ENCODE measurements around the gene TRIP12.
"Not testable (repeated sequence)": the region's sequence is repeated elsewhere in the genome, so short reads cannot be mapped to it uniquely, and the experiment has no call there.

The TRIP12 gene

GRCh38 chr2:229726643-229727042 is 195.2 kb downstream of the TRIP12 start:
- in situ Hi-C loops (cut with HindIII; ENCODE audit: low sequenced_read_pairs): no loop called here

- in situ Hi-C loops (cut with HindIII; ENCODE audit: low sequenced_read_pairs): no loop called here
Observed at GRCh38 chr2:229725716-229726574, 195.9 kb downstream of the TRIP12 start.

- in situ Hi-C loops (cut with HindIII; ENCODE audit: low sequenced_read_pairs): not testable (repeated sequence)
Observed at GRCh38 chr2:229723192-229723591, 198.6 kb downstream of the TRIP12 start.

- in situ Hi-C loops (cut with HindIII; ENCODE audit: low sequenced_read_pairs): no loop called here
Observed at GRCh38 chr2:229719926-229720647, 201.7 kb downstream of the TRIP12 start.

- in situ Hi-C loops (cut with HindIII; ENCODE audit: low sequenced_read_pairs): no loop called here
Observed at GRCh38 chr2:229718057-229718456, 203.8 kb downstream of the TRIP12 start.

- in situ Hi-C loops (cut with HindIII; ENCODE audit: low sequenced_read_pairs): no loop called here
Observed at GRCh38 chr2:229715895-229716507, 205.8 kb downstream of the TRIP12 start.

- in situ Hi-C loops (cut with HindIII; ENCODE audit: low sequenced_read_pairs): no loop called here
Observed at GRCh38 chr2:229714736-229715541, 206.9 kb downstream of the TRIP12 start.

GRCh38 chr2:229714080-229714735 is 207.6 kb downstream of the TRIP12 start, which contains the start of gene DNER:
DNER (minus strand) TSS chr2:229714555; CDS start chr2:229714423, 132 bp downstream.
- in situ Hi-C loops (cut with HindIII; ENCODE audit: low sequenced_read_pairs): no loop called here

All from endothelial cell of hepatic sinusoid (primary cell).